Gastrocnemius medialis (tissue), 4 donors: Measurements from ENCODE around the gene MRGPRX2.

Source experiments
- CTCF ChIP-seq, 5 experiments: fragments of 450-650 bp in 3 of 5; fragments of 200-600 bp in 2 of 5; sonication (generic) in 2 of 5; IDR thresholded peaks in 4 of 5; conservative IDR thresholded peaks in 1 of 5; 1 replicate in 4 of 5; 2 replicates in 1 of 5; pipeline ENCODE4 v1.5.1; 2016 to 2019; ENCODE audit warnings: antibody characterized with exemption in 5 of 5, mild to moderate bottlenecking in 3 of 5, moderate library complexity in 3 of 5
- POLR2A ChIP-seq, 2 donors: fragments of 450-650 bp; IDR thresholded peaks; one replicate each; pipeline ENCODE4 v1.6.1; 2017; ENCODE audit warnings: antibody characterized with exemption in 2 of 2, mild to moderate bottlenecking in 2 of 2, moderate library complexity in 2 of 2

- TF ChIP-seq CTCF (IDR thresholded peaks at IDR 0.05 in 4 of 5, conservative IDR thresholded peaks at IDR 0.05 in 1 of 5) (no peak), POLR2A (IDR thresholded peaks at IDR 0.05) (no peak)
These were observed 27.1 kb upstream of the MRGPRX2 start for GRCh38 chr11:19087658-19088057.
